Measurements from ENCODE around the gene MC1R.

DNA sequence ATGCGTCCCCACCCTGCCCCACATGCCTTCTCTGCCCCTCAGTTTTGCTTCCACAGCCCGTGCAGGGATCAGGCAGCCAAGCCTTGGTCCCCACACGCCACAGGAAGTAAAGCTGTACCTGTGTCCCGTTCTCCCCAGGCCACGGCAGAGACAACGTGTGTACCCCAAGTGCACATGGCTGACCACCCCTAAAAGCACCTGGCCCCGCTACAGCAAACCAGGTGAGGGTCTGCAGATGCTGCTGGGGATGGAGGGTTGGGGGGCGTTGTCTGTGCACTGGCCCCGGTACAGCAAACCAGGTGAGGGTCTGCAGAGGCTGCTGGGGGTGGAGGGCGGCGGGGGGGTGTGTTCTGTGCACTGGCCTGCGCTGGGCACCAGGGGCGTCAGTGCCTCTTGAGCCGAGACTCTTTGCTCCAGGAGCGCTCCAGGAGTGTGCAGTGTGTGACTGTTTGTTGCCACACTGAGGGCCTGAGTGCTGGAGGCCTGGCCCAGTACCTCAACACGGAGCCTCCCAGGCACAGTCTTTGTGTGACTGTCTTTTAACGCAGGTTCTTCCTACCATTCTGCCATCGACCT is 26.5 kb upstream of the MC1R start:
- TF ChIP-seq REST (IDR thresholded peaks at IDR 0.05; ENCODE audit: unreplicated experiment) (no peak), EZH2phosphoT487 (IDR thresholded peaks at IDR 0.05; ENCODE audit: unreplicated experiment) (no peak), POLR2AphosphoS5 (IDR thresholded peaks at IDR 0.05; ENCODE audit: low read depth) (no peak), EZH2 (IDR thresholded peaks at IDR 0.05; ENCODE audit: low read depth, unreplicated experiment) (no peak), CREB1 (CRISPR knock-in tag; IDR thresholded peaks at IDR 0.05; ENCODE audit: low read depth) (no peak), JUNB (IDR thresholded peaks at IDR 0.05; ENCODE audit: unreplicated experiment) (no peak), NANOG (IDR thresholded peaks at IDR 0.05; ENCODE audit: borderline replicate concordance) (no peak), ZNF114 (CRISPR knock-in tag; IDR thresholded peaks at IDR 0.05) (no peak), ZNF331 (CRISPR knock-in tag; IDR thresholded peaks at IDR 0.05; ENCODE audit: low read depth) (no peak), STAT1 (IDR thresholded peaks at IDR 0.05; ENCODE audit: unreplicated experiment) (no peak)
- TF ChIP-seq, protein P1, sequence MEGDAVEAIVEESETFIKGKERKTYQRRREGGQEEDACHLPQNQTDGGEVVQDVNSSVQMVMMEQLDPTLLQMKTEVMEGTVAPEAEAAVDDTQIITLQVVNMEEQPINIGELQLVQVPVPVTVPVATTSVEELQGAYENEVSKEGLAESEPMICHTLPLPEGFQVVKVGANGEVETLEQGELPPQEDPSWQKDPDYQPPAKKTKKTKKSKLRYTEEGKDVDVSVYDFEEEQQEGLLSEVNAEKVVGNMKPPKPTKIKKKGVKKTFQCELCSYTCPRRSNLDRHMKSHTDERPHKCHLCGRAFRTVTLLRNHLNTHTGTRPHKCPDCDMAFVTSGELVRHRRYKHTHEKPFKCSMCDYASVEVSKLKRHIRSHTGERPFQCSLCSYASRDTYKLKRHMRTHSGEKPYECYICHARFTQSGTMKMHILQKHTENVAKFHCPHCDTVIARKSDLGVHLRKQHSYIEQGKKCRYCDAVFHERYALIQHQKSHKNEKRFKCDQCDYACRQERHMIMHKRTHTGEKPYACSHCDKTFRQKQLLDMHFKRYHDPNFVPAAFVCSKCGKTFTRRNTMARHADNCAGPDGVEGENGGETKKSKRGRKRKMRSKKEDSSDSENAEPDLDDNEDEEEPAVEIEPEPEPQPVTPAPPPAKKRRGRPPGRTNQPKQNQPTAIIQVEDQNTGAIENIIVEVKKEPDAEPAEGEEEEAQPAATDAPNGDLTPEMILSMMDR (conservative IDR thresholded peaks at IDR 0.05; ENCODE audit: low read depth in 2 of 2): 0 out of 4 replicates have a peak, but pooled peaks of 1 of the 2 experiments have one; percentile 3
- TF ChIP-seq, protein P2, sequence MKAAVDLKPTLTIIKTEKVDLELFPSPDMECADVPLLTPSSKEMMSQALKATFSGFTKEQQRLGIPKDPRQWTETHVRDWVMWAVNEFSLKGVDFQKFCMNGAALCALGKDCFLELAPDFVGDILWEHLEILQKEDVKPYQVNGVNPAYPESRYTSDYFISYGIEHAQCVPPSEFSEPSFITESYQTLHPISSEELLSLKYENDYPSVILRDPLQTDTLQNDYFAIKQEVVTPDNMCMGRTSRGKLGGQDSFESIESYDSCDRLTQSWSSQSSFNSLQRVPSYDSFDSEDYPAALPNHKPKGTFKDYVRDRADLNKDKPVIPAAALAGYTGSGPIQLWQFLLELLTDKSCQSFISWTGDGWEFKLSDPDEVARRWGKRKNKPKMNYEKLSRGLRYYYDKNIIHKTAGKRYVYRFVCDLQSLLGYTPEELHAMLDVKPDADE (IDR thresholded peaks at IDR 0.05): no peak

All from GM23338 (cell line).